Trophoblast cell (in vitro differentiated cells and primary cell): Measurements from ENCODE around the gene NLRP11. TPM values are rescaled to one million over a fixed set of nuclear protein-coding genes. Genes with fewer than 3 reads are reported as not detected.

ENCODE experiments used
- DNase-seq, 2 donors: peaks; one replicate each; pipeline ENCODE4 v3.0.0-alpha.2; 2016
- H2AFZ ChIP-seq: 2 replicates; pipeline ENCODE4 v1.6.1; 2013; ENCODE audit warnings: low read length, moderate library complexity, mild to moderate bottlenecking; ENCODE audit not compliant: insufficient read depth, poor library complexity
- H2AK5ac ChIP-seq: 2 replicates; pipeline ENCODE4 v1.6.1; 2013; ENCODE audit warnings: mild to moderate bottlenecking, low read length
- H2BK120ac ChIP-seq: 2 replicates; pipeline ENCODE4 v1.6.1; 2013; ENCODE audit warnings: low read length, mild to moderate bottlenecking, moderate library complexity; ENCODE audit not compliant: insufficient read depth, poor library complexity
- H2BK12ac ChIP-seq: 2 replicates; pipeline ENCODE4 v1.6.1; 2013; ENCODE audit warnings: mild to moderate bottlenecking, low read length, moderate library complexity
- H2BK5ac ChIP-seq: 2 replicates; pipeline ENCODE4 v1.6.1; 2013; ENCODE audit warnings: low read length, low read depth, moderate library complexity, mild to moderate bottlenecking; ENCODE audit not compliant: poor library complexity
- H3K14ac ChIP-seq: 2 replicates; pipeline ENCODE4 v1.6.1; 2013; ENCODE audit warnings: mild to moderate bottlenecking, low read length
- H3K18ac ChIP-seq: 2 replicates; pipeline ENCODE4 v1.6.1; 2013; ENCODE audit warnings: mild to moderate bottlenecking, low read length
- H3K23ac ChIP-seq: 2 replicates; pipeline ENCODE4 v1.6.1; 2013; ENCODE audit warnings: low read length
- H3K27ac ChIP-seq: 2 replicates; pipeline ENCODE4 v1.5.1; 2013; ENCODE audit warnings: low read depth, mild to moderate bottlenecking, inconsistent platforms, low read length, moderate library complexity
- H3K27me3 ChIP-seq: 2 replicates; pipeline ENCODE4 v1.6.1; 2013; ENCODE audit warnings: inconsistent platforms, mild to moderate bottlenecking, low read length, moderate library complexity; ENCODE audit not compliant: insufficient read depth
- H3K36me3 ChIP-seq, 2 experiments: 1 replicate in 1 of 2; 2 replicates in 1 of 2; pipeline ENCODE4 v1.6.1; 2013; ENCODE audit warnings: low read length in 2 of 2, mild to moderate bottlenecking in 2 of 2, moderate library complexity in 1 of 2; ENCODE audit not compliant: insufficient read depth in 2 of 2, control insufficient read depth in 1 of 2
- H3K4ac ChIP-seq: 2 replicates; pipeline ENCODE4 v1.6.1; 2013; ENCODE audit warnings: low read depth, mild to moderate bottlenecking, low read length, moderate library complexity
- H3K4me1 ChIP-seq, 2 experiments: 1 replicate in 1 of 2; 2 replicates in 1 of 2; pipeline ENCODE4 v1.6.1; 2013; ENCODE audit warnings: low read length in 2 of 2, mild to moderate bottlenecking in 2 of 2, moderate library complexity in 1 of 2; ENCODE audit not compliant: insufficient read depth in 2 of 2, control insufficient read depth in 1 of 2
- H3K4me2 ChIP-seq: 2 replicates; pipeline ENCODE4 v1.6.1; 2013; ENCODE audit warnings: inconsistent platforms, mild to moderate bottlenecking, low read length, moderate library complexity
- H3K4me3 ChIP-seq: 2 replicates; pipeline ENCODE4 v1.5.1; 2013; ENCODE audit warnings: mild to moderate bottlenecking, low read depth, low read length, inconsistent platforms
- H3K79me1 ChIP-seq: one replicate; pipeline ENCODE4 v1.6.1; 2013; ENCODE audit warnings: low read length
- H3K79me2 ChIP-seq: 2 replicates; pipeline ENCODE4 v1.6.1; 2013; ENCODE audit warnings: low read length, mild to moderate bottlenecking; ENCODE audit not compliant: control insufficient read depth, insufficient read depth, poor library complexity
- H3K9ac ChIP-seq: 2 replicates; pipeline ENCODE4 v1.6.1; 2013; ENCODE audit warnings: mild to moderate bottlenecking, low read length
- H3K9me3 ChIP-seq: 2 replicates; pipeline ENCODE4 v1.6.1; 2013; ENCODE audit warnings: low read depth, mild to moderate bottlenecking, control low read depth, inconsistent platforms, low read length; ENCODE audit not compliant: insufficient read depth
- H4K12ac ChIP-seq: 2 replicates; pipeline ENCODE4 v1.6.1; 2013; ENCODE audit warnings: low read depth, mild to moderate bottlenecking, low read length, moderate library complexity
- H4K8ac ChIP-seq: 2 replicates; pipeline ENCODE4 v1.6.1; 2013; ENCODE audit warnings: low read depth, mild to moderate bottlenecking, low read length, moderate library complexity
- H4K91ac ChIP-seq: one replicate; pipeline ENCODE4 v1.6.1; 2013; ENCODE audit warnings: low read depth, mild to moderate bottlenecking, low read length, moderate library complexity
- WGBS: extraction: QIAGEN DNeasy Blood & Tissue Kit; methylation state at CpG from one replicate; pipeline ENCODE4 v1.1.7; 2013; ENCODE audit warnings: missing lambda C conversion rate; ENCODE audit not compliant: insufficient read length, insufficient coverage; ENCODE audit errors: extremely low coverage; 5-methylcytosine and 5-hydroxymethylcytosine counted together
- polyA plus RNA-seq: library from polyadenylated mRNA; stranded (reverse); fragments of 200-250 nt; gene quantifications from 2 replicates; pipeline ENCODE4 v1.2.3, GENCODE V29; 2013

The NLRP11 gene
- not detected in 2 replicates for polyA plus RNA-seq

- Histone ChIP-seq H3K23ac (no peak within 1 kb of the TSS), H3K18ac (no peak within 1 kb of the TSS), H3K4me1 (no peaks in the 10 kb centered on the region), H2AK5ac (no peak within 1 kb of the TSS), H3K36me3 (no peaks in the 10 kb centered on the region), H3K14ac (no peak within 1 kb of the TSS), H2BK120ac (no peak within 1 kb of the TSS), H3K4me3 (no peak within 1 kb of the TSS), H2BK12ac (no peak within 1 kb of the TSS), H4K12ac (no peak within 1 kb of the TSS), H4K91ac (no peak within 1 kb of the TSS), H3K4me2 (no peak within 1 kb of the TSS), H2AFZ (no peak within 1 kb of the TSS), H3K27ac (no peak within 1 kb of the TSS), H3K9ac (no peak within 1 kb of the TSS), H3K79me1 (no peaks in the 10 kb centered on the region), H2BK5ac (no peak within 1 kb of the TSS), H3K79me2 (no peaks in the 10 kb centered on the region), H4K8ac (no peak within 1 kb of the TSS), H3K9me3 (peaks cover 16% of the 10 kb centered on the region), H3K4ac (no peak within 1 kb of the TSS), H3K27me3 (no peaks in the 10 kb centered on the region)
- WGBS: no CpG with 5 or more reads among the region's 10 CpGs
- DNase-seq: no peak
Measured at GRCh38 chr19:55831846-55832245, at the start of gene NLRP11. NLRP11 (minus strand) TSS chr19:55831999; CDS start chr19:55818174, 13,825 bp downstream.

- H3K4me2 ChIP-seq: no peak overlapping the region
- H3K27ac ChIP-seq: no peak overlapping the region
- H4K91ac ChIP-seq: no peak overlapping the region
- H3K9ac ChIP-seq: no peak overlapping the region
- H3K79me2 ChIP-seq: no peaks in the 10 kb centered on the region
- no peak overlapping the region for H4K12ac ChIP-seq
- no peaks in the 10 kb centered on the region for H3K4me1 ChIP-seq
- no peak overlapping the region for H3K23ac ChIP-seq
- H3K36me3 ChIP-seq: no peaks in the 10 kb centered on the region
- H2BK12ac ChIP-seq: no peak overlapping the region
- DNase-seq: peak in 1 of 2 donors; percentile 51
- no peak overlapping the region for H3K4ac ChIP-seq
- H3K18ac ChIP-seq: no peak overlapping the region
- H4K8ac ChIP-seq: no peak overlapping the region
- no peak overlapping the region for H3K4me3 ChIP-seq
- H2BK120ac ChIP-seq: no peak overlapping the region
- no peak overlapping the region for H3K14ac ChIP-seq
- no peak overlapping the region for H2BK5ac ChIP-seq
- peaks cover 22% of the 10 kb centered on the region for H3K9me3 ChIP-seq
- no CpG with 5 or more reads among the region's 3 CpGs for WGBS
- H3K79me1 ChIP-seq: no peaks in the 10 kb centered on the region
- no peak overlapping the region for H2AK5ac ChIP-seq
- H2AFZ ChIP-seq: no peak overlapping the region
- H3K27me3 ChIP-seq: no peaks in the 10 kb centered on the region
Measured at GRCh38 chr19:55877211-55877610, 45.4 kb upstream of the NLRP11 start.

- WGBS: no CpG with 5 or more reads among the region's 11 CpGs
- Histone ChIP-seq H3K79me2 (no peaks in the 10 kb centered on the region), H3K4me3 (no peak overlapping the region), H2BK5ac (no peak overlapping the region), H3K27me3 (no peaks in the 10 kb centered on the region), H3K36me3 (no peaks in the 10 kb centered on the region), H2AFZ (no peak overlapping the region), H4K91ac (no peak overlapping the region), H3K23ac (no peak overlapping the region), H3K4me2 (no peak overlapping the region), H3K27ac (no peak overlapping the region), H3K14ac (no peak overlapping the region), H2AK5ac (no peak overlapping the region), H4K12ac (no peak overlapping the region), H4K8ac (no peak overlapping the region), H2BK120ac (no peak overlapping the region), H3K4me1 (no peaks in the 10 kb centered on the region), H3K4ac (no peak overlapping the region), H3K79me1 (no peaks in the 10 kb centered on the region), H3K9me3 (peaks cover 21% of the 10 kb centered on the region), H3K18ac (no peak overlapping the region), H3K9ac (no peak overlapping the region), H2BK12ac (no peak overlapping the region)
- DNase-seq: no peak
Measured at GRCh38 chr19:55870736-55871135, 38.9 kb upstream of the NLRP11 start.

- H3K4me3 ChIP-seq: peak overlapping the region; percentile 41
- no peak overlapping the region for H3K23ac ChIP-seq
- H2BK5ac ChIP-seq: no peak overlapping the region
- no peak overlapping the region for H4K91ac ChIP-seq
- H3K9ac ChIP-seq: no peak overlapping the region
- H2AFZ ChIP-seq: no peak overlapping the region
- peaks cover 2% of the 10 kb centered on the region for H3K27me3 ChIP-seq
- H3K14ac ChIP-seq: no peak overlapping the region
- H4K8ac ChIP-seq: no peak overlapping the region
- no peak overlapping the region for H4K12ac ChIP-seq
- H3K27ac ChIP-seq: no peak overlapping the region
- H3K4me2 ChIP-seq: no peak overlapping the region
- H2BK120ac ChIP-seq: no peak overlapping the region
- H2BK12ac ChIP-seq: no peak overlapping the region
- H3K18ac ChIP-seq: no peak overlapping the region
- H3K79me2 ChIP-seq: no peaks in the 10 kb centered on the region
- no peak for DNase-seq
- H3K79me1 ChIP-seq: no peaks in the 10 kb centered on the region
- no peaks in the 10 kb centered on the region for H3K4me1 ChIP-seq
- no peaks in the 10 kb centered on the region for H3K36me3 ChIP-seq
- H2AK5ac ChIP-seq: no peak overlapping the region
- whole genome bisulfite sequencing: no CpG with 5 or more reads among the region's 7 CpGs
- no peak overlapping the region for H3K4ac ChIP-seq
- peaks cover 25% of the 10 kb centered on the region for H3K9me3 ChIP-seq
Measured at GRCh38 chr19:55867101-55867500, 35.3 kb upstream of the NLRP11 start.
